H1 (cell line): ENCODE measurements around the gene GABPB2. TPM values are rescaled to one million over a fixed set of nuclear protein-coding genes. Genes with fewer than 3 reads are reported as not detected.

Source experiments
- CTCF ChIA-PET: fragments of 300-600 bp; sonication (Branson Sonifier 250); formaldehyde crosslinking; loops from one replicate; lab custom pipeline; 2021; ENCODE audit not compliant: partially characterized antibody; lab: Charles Lee
- POLR2A ChIA-PET: fragments of 300-600 bp; sonication (Branson Sonifier 250); formaldehyde crosslinking; loops from one replicate; lab custom pipeline; 2021; ENCODE audit warnings: inconsistent platforms; ENCODE audit not compliant: partially characterized antibody; lab: Charles Lee
- DNase-seq, 2 experiments: peaks; one replicate each; pipeline versions ENCODE4 v3.0.0 to v3.0.0-alpha.2; 2010 to 2022; ENCODE audit warnings: low spot score in 2 of 2, low read depth in 1 of 2, mixed read lengths in 1 of 2
- FAIRE-seq: peaks from 2 replicates; lab custom pipeline; 2011; peaks lifted over from hg19 to GRCh38; lab: Jason Lieb, UNC
- H2AFZ ChIP-seq: 2 replicates; pipeline ENCODE4 v1.8.1; 2012; ENCODE audit warnings: low read length, inconsistent platforms
- H2AK5ac ChIP-seq: 2 replicates; pipeline ENCODE4 v1.6.1; 2013; ENCODE audit warnings: low read depth, low read length
- H2BK120ac ChIP-seq: replicated peaks from 2 replicates; pipeline ENCODE3; 2013; ENCODE audit warnings: low read depth, low read length, inconsistent platforms
- H2BK12ac ChIP-seq: 2 replicates; pipeline ENCODE4 v1.6.1; 2013; ENCODE audit warnings: low read depth, low read length
- H2BK15ac ChIP-seq: 2 replicates; pipeline ENCODE4 v1.6.1; 2013; ENCODE audit warnings: low read length
- H2BK20ac ChIP-seq: 2 replicates; pipeline ENCODE4 v1.6.1; 2013; ENCODE audit warnings: low read length
- H2BK5ac ChIP-seq: 2 replicates; pipeline ENCODE4 v1.6.1; 2013; ENCODE audit warnings: low read depth, low read length
- H3K14ac ChIP-seq: 2 replicates; pipeline ENCODE4 v1.6.1; 2013; ENCODE audit warnings: inconsistent platforms; ENCODE audit not compliant: insufficient read length
- H3K18ac ChIP-seq: 2 replicates; pipeline ENCODE4 v1.6.1; 2013; ENCODE audit warnings: low read length; ENCODE audit errors: extremely low read depth
- H3K23ac ChIP-seq: 2 replicates; pipeline ENCODE4 v1.6.1; 2013; ENCODE audit warnings: inconsistent platforms; ENCODE audit not compliant: insufficient read length
- H3K23me2 ChIP-seq: 2 replicates; pipeline ENCODE4 v1.6.1; 2013; ENCODE audit warnings: low read depth, low read length
- H3K27ac ChIP-seq: 2 replicates; pipeline ENCODE4 v1.6.1; 2011; ENCODE audit warnings: low read depth, low read length, inconsistent platforms
- H3K27me3 ChIP-seq, 4 experiments: replicated peaks in 1 of 4; 1 replicate in 1 of 4; 2 replicates in 3 of 4; pipeline versions ENCODE4 v1.6.1 to v1.8.1; 2011 to 2013; ENCODE audit warnings: low read length in 3 of 4, mild to moderate bottlenecking in 3 of 4, inconsistent platforms in 2 of 4, mixed read lengths in 2 of 4, moderate library complexity in 1 of 4; ENCODE audit not compliant: control insufficient read depth in 3 of 4, insufficient read depth in 3 of 4; ENCODE audit errors: extremely low read depth in 1 of 4
- H3K36me3 ChIP-seq, 4 experiments: 2 replicates each; pipeline versions ENCODE4 v1.6.1 to v1.8.1; 2011 to 2013; ENCODE audit warnings: mild to moderate bottlenecking in 4 of 4, low read length in 3 of 4, moderate library complexity in 2 of 4, control low read depth in 1 of 4, inconsistent platforms in 1 of 4; ENCODE audit not compliant: insufficient read depth in 4 of 4, control insufficient read depth in 2 of 4
- H3K4ac ChIP-seq: replicated peaks from 2 replicates; pipeline ENCODE3; 2013; ENCODE audit warnings: low read length, low read depth, mixed read lengths, inconsistent platforms; ENCODE audit not compliant: insufficient read length
- H3K4me1 ChIP-seq, 4 experiments: replicated peaks in 1 of 4; 1 replicate in 1 of 4; 2 replicates in 3 of 4; pipeline versions ENCODE4 v1.6.1 to v1.8.1; 2011 to 2013; ENCODE audit warnings: low read length in 3 of 4, inconsistent platforms in 2 of 4, mixed read lengths in 1 of 4; ENCODE audit not compliant: insufficient read depth in 4 of 4, control insufficient read depth in 3 of 4
- H3K4me2 ChIP-seq, 2 experiments: 2 replicates each; pipeline versions ENCODE4 v1.6.1 to v1.8.1; 2011 to 2013; ENCODE audit warnings: low read depth in 2 of 2, low read length in 2 of 2, control low read depth in 1 of 2, inconsistent platforms in 1 of 2, mild to moderate bottlenecking in 1 of 2; ENCODE audit not compliant: insufficient read depth in 1 of 2
- H3K4me3 ChIP-seq, 4 experiments: fragments of 200-600, 300-600 bp in 1 of 4; sonication (generic), shearing (Covaris generic), sonication (Bioruptor Twin) in 1 of 4; 2 replicates each; pipeline versions ENCODE4 v1.5.1 to v1.8.1; 2011 to 2016; ENCODE audit warnings: low read length in 4 of 4, low read depth in 3 of 4, control low read depth in 2 of 4, inconsistent platforms in 2 of 4, mild to moderate bottlenecking in 2 of 4, mixed read lengths in 1 of 4, moderate library complexity in 1 of 4; ENCODE audit not compliant: insufficient read depth in 2 of 4; ENCODE audit errors: extremely low read depth in 1 of 4
- H3K56ac ChIP-seq: replicated peaks from 2 replicates; pipeline ENCODE3; 2013; ENCODE audit warnings: low read depth, mild to moderate bottlenecking, mixed read lengths, low read length, inconsistent platforms; ENCODE audit not compliant: insufficient read length
- H3K79me1 ChIP-seq: 2 replicates; pipeline ENCODE4 v1.6.1; 2013; ENCODE audit warnings: low read depth, low read length, control low read depth
- H3K79me2 ChIP-seq, 2 experiments: 2 replicates each; pipeline versions ENCODE4 v1.6.1 to v1.8.1; 2012 to 2013; ENCODE audit warnings: low read length in 2 of 2, mild to moderate bottlenecking in 2 of 2, inconsistent platforms in 1 of 2; ENCODE audit not compliant: insufficient read depth in 2 of 2, control insufficient read depth in 1 of 2
- H3K9ac ChIP-seq, 4 experiments: replicated peaks in 1 of 4; 1 replicate in 1 of 4; 2 replicates in 3 of 4; pipeline versions ENCODE4 v1.6.1 to v1.8.1; 2011 to 2013; ENCODE audit warnings: low read depth in 3 of 4, low read length in 3 of 4, control low read depth in 2 of 4, mild to moderate bottlenecking in 2 of 4, moderate library complexity in 2 of 4, inconsistent platforms in 1 of 4; ENCODE audit errors: extremely low read depth in 1 of 4
- H3K9me3 ChIP-seq, 2 experiments: 2 replicates each; pipeline versions ENCODE4 v1.6.1 to v1.8.1; 2012 to 2013; ENCODE audit warnings: mild to moderate bottlenecking in 2 of 2, moderate library complexity in 2 of 2, control low read depth in 1 of 2, inconsistent platforms in 1 of 2, low read depth in 1 of 2, low read length in 1 of 2, mixed read lengths in 1 of 2; ENCODE audit not compliant: insufficient read depth in 2 of 2
- H4K20me1 ChIP-seq, 2 experiments: replicated peaks in 1 of 2; 2 replicates each; pipeline versions ENCODE3 to v1.8.1; 2011 to 2013; ENCODE audit warnings: inconsistent platforms in 2 of 2, low read length in 2 of 2, mild to moderate bottlenecking in 1 of 2; ENCODE audit not compliant: insufficient read depth in 2 of 2, control insufficient read depth in 1 of 2
- H4K5ac ChIP-seq: 2 replicates; pipeline ENCODE4 v1.6.1; 2013; ENCODE audit warnings: low read length, low read depth, mixed read lengths, inconsistent platforms; ENCODE audit not compliant: insufficient read length
- H4K8ac ChIP-seq: 2 replicates; pipeline ENCODE4 v1.8.0; 2013; ENCODE audit warnings: mild to moderate bottlenecking, moderate library complexity, low read length, inconsistent platforms; ENCODE audit not compliant: insufficient read depth; ENCODE audit errors: extremely low read depth
- H4K91ac ChIP-seq: replicated peaks from 2 replicates; pipeline ENCODE3; 2013; ENCODE audit warnings: low read length, mixed read lengths, inconsistent platforms; ENCODE audit not compliant: insufficient read length
- EZH2 ChIP-seq: fragments of 200-600 bp; sonication (generic); IDR thresholded peaks from 2 replicates; pipeline ENCODE4 v1.7.1; 2012; ENCODE audit warnings: low read depth, mild to moderate bottlenecking, moderate library complexity, low read length, inconsistent platforms; ENCODE audit not compliant: severe bottlenecking
- SP4 ChIP-seq: IDR thresholded peaks from 2 replicates; pipeline ENCODE4 v1.6.1; 2012; ENCODE audit warnings: low read length, inconsistent platforms
- WGBS, 2 experiments: shearing (Covaris generic) in 1 of 2; methylation state at CpG; one replicate each; pipeline versions ENCODE4 v1.1.6 to v1.1.7; 2013 to 2015; ENCODE audit warnings: low lambda C conversion rate in 2 of 2, mixed read lengths in 2 of 2, inconsistent platforms in 1 of 2, low coverage in 1 of 2, missing lambda C conversion rate in 1 of 2; ENCODE audit not compliant: insufficient replicate concordance in 2 of 2, insufficient coverage in 1 of 2, insufficient read length in 1 of 2; ENCODE audit errors: extremely low coverage in 1 of 2, missing lambda C conversion rate in 1 of 2; 5-methylcytosine and 5-hydroxymethylcytosine counted together
- polyA plus RNA-seq, 7 experiments: library from polyadenylated mRNA; depleted of rRNA in 3 of 7; stranded (reverse) in 5 of 7; unstranded in 2 of 7; fragments of >200 nt in 5 of 7; fragments of 200-250 nt in 2 of 7; gene quantifications; 1 replicate in 5 of 7; 2 replicates in 1 of 7; 4 replicates in 1 of 7; pipeline versions ENCODE4 v1.2.1 to v1.2.3, GENCODE V29; 2011 to 2013; ENCODE audit warnings: missing spikeins in 2 of 7, mixed read lengths in 2 of 7
- total RNA-seq: library from RNA; stranded (reverse); fragmentation: NEBNext Ultra II Directional; extraction: Animal tissue kit (Norgen Biotek cat#: 25700); gene quantifications from 2 replicates; pipeline ENCODE4 v1.2.1, GENCODE V29; 2021

Gene GABPB2
- total and polyA plus RNA-seq, 2 of the 8 experiments (the other 6 are each of a cell fraction or from before 2014, with no cell fraction given) = 1.8 to 2.4 TPM

GRCh38 chr1:151157067-151157531, 86.5 kb downstream of the GABPB2 start:
- Histone ChIP-seq H3K9me3 (no peaks in the 10 kb centered on the region), H4K5ac (no peak overlapping the region), H3K23me2 (no peaks in the 10 kb centered on the region), H3K14ac (no peak overlapping the region), H2AFZ (no peak overlapping the region), H3K23ac (no peak overlapping the region), H2BK15ac (no peak overlapping the region), H4K8ac (no peak overlapping the region), H3K4me2 (no peak overlapping the region), H3K9ac (no peak overlapping the region), H3K27me3 (no peaks in the 10 kb centered on the region), H2BK12ac (no peak overlapping the region), H3K18ac (no peak overlapping the region), H4K20me1 (no peaks in the 10 kb centered on the region), H3K4ac (no peak overlapping the region), H2AK5ac (no peak overlapping the region), H2BK5ac (no peak overlapping the region), H3K4me1 (no peaks in the 10 kb centered on the region), H3K27ac (no peak overlapping the region), H2BK120ac (no peak overlapping the region), H2BK20ac (no peak overlapping the region), H3K4me3 (no peak overlapping the region), H3K56ac (no peak overlapping the region), H4K91ac (no peak overlapping the region), H3K79me2 (no peaks in the 10 kb centered on the region), H3K79me1 (no peaks in the 10 kb centered on the region), H3K36me3 (peaks cover 0 to 18% (median 6%) of the 10 kb centered on the region in 4 experiments; a peak in 4 of 8 replicates)
- no peak for DNase-seq
- WGBS, 2 experiments = 84% methylated on average over 6 of the region's 6 CpGs; no CpG with 5 or more reads in 1 of the 2 experiments
- TF ChIP-seq SP4 (no peak), EZH2 (no peak)
- no peak for FAIRE-seq
- POLR2A ChIA-PET = interaction anchor here (0.6 to 2.0 kb wide), 6 partner anchors 8 to 59 kb away, joined by 3 to 6 read pairs (median 4); partner anchors contain the start of gene SEMA6C
- CTCF ChIA-PET = interaction anchor here (0.5 to 11.8 kb wide), 27 partner anchors 9 to 819 kb away, joined by 3 to 285 read pairs (median 4); partner anchors contain the start of genes C1orf56, GABPB2, MINDY1 and PI4KB
